ENCODE data around the gene P4HA1. TPM values are rescaled to one million over a fixed set of nuclear protein-coding genes. Genes with fewer than 3 reads are reported as not detected.
"Not testable (repeated sequence)": the region's sequence is repeated elsewhere in the genome, so short reads cannot be mapped to it uniquely, and the experiment has no call there.

P4HA1 gene
- total RNA-seq, 2 experiments from 2014 or later, result 15.3 to 15.9 TPM

- Mint-ChIP-seq H3K27ac (peak overlapping the region; percentile 58), H3K27me3 (ENCODE audit: low read depth) (no peaks in the 10 kb centered on the region), H3K36me3 (ENCODE audit: low read depth) (peaks cover 14% of the 10 kb centered on the region), H3K9me3 (no peaks in the 10 kb centered on the region), H3K4me3 (no peak overlapping the region), H3K4me1 (ENCODE audit: low read depth) (peaks cover 10% of the 10 kb centered on the region)
- DNase-seq, result no peak
- CTCF ChIA-PET, result interaction anchor here (0.6 to 1.2 kb wide), 3 partner anchors 19 to 184 kb away, joined by 3 to 6 read pairs (median 3); no protein-coding TSS in a partner anchor
- intact Hi-C loops (cut with micrococcal nuclease), result loop anchor here (1.0 kb wide), 1 partner anchor 697 kb away; no protein-coding TSS in a partner anchor
These were observed 35.7 kb downstream of the P4HA1 start for GRCh38 chr10:73060738-73061635.

DNA sequence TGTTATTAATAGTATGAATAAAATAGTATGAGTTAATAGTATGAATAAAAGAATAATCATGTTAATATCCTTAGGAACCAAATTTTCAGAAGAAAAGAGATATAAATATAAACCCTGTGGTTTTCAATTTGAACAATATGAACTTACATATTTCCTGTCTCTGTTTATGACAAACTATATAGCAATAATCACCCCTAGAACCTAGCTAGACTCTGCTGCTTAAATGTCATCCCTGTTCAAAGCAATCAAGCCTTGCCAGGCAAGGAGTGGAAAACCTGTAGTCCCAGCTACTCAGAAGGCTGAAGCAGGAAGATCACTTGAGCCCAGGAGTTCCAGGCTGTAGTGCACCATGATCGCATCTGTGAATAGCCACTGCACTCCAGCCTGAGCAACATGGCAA, 36.5 kb downstream of the P4HA1 start:
- peak overlapping the region; percentile 26 for H3K27ac Mint-ChIP-seq
- intact Hi-C loops (cut with micrococcal nuclease), result no loop called here
- H3K36me3 Mint-ChIP-seq (ENCODE audit: low read depth), result peaks cover 16% of the 10 kb centered on the region
- H3K9me3 Mint-ChIP-seq, result no peaks in the 10 kb centered on the region
- CTCF ChIA-PET, result no interaction called here
- DNase-seq, result no peak
- H3K4me3 Mint-ChIP-seq, result no peak overlapping the region
- no peaks in the 10 kb centered on the region for H3K27me3 Mint-ChIP-seq (ENCODE audit: low read depth)
- H3K4me1 Mint-ChIP-seq (ENCODE audit: low read depth), result peaks cover 10% of the 10 kb centered on the region

DNA sequence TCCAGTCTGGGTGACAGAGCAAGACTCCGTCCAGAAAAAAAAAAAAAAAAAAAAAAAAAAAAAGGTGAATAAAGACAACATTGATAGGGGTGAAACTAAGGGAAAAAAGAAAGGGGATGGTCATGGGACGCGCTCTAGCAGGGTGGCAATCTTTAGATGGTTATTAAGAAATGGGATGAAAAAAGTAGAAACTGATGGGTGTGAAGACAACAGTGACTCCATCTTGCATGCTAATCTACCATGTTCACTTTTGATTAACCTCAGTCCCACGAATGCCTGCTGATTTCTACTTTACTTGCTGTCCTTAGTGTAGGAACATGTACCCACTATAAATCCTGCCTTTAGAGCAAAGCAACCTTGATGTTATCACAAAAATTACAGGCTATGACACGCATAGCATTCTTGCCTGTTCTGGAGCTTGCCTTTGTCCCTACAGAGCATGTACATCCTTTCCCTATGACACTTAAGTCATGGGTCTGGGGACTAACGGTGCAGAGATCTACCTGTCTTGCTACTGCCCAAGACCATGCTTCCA, 38.5 kb downstream of the P4HA1 start:
- peaks cover 22% of the 10 kb centered on the region for H3K36me3 Mint-ChIP-seq (ENCODE audit: low read depth)
- CTCF ChIA-PET, result no interaction called here

DNA sequence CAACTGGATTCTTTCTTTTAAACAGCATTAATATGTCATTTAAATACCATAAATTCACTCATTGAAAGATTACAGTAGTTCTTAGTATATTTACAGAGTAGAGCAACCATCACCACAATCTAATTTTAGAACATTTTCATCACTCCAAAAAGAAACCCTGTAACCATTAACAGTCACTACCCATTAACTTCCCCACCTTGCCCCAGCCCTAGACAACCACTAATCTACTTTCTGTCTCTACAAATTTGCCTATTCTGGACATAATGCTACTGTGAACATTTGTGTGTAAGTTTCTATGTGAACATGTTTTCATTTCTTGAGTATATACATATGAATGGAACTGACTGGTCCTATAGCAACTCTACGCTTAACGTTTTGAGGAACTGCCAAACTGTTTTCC, 42.4 kb downstream of the P4HA1 start:
- no peaks in the 10 kb centered on the region for H3K27me3 Mint-ChIP-seq (ENCODE audit: low read depth)
- CTCF ChIA-PET, result no interaction called here
- peaks cover 28% of the 10 kb centered on the region for H3K36me3 Mint-ChIP-seq (ENCODE audit: low read depth)
- intact Hi-C loops (cut with micrococcal nuclease), result no loop called here
- no peaks in the 10 kb centered on the region for H3K4me1 Mint-ChIP-seq (ENCODE audit: low read depth)
- no peak overlapping the region for H3K4me3 Mint-ChIP-seq
- H3K27ac Mint-ChIP-seq, result no peak overlapping the region
- no peak for DNase-seq
- H3K9me3 Mint-ChIP-seq, result no peaks in the 10 kb centered on the region

More for the DNA sequence above, 38.5 kb downstream of the P4HA1 start:
- Mint-ChIP-seq H3K9me3 (no peaks in the 10 kb centered on the region), H3K4me1 (ENCODE audit: low read depth) (peaks cover 10% of the 10 kb centered on the region), H3K4me3 (no peak overlapping the region), H3K27me3 (ENCODE audit: low read depth) (no peaks in the 10 kb centered on the region), H3K27ac (no peak overlapping the region)
- intact Hi-C loops (cut with micrococcal nuclease), result no loop called here
- DNase-seq, result no peak

DNA sequence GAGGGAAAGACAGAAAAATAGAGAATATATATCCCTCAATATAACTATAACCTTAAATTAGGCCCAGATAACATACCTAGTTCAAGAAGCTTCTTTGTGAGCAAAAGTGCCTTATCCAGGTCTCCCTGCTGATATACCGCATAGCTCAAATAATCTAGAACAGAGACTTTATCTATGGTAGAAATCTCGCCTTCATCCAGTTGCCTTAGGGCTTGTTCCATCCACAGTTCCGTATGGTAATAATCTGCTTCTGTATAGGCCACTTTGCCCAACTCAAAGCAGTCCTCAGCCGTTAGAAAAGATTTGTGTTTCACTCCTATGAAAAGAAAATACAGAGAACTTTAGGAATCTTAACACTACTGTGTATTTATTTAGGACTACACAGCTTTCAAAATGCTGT, 43.4 kb downstream of the P4HA1 start:
- no peaks in the 10 kb centered on the region for H3K4me1 Mint-ChIP-seq (ENCODE audit: low read depth)
- CTCF ChIA-PET, result no interaction called here
- H3K4me3 Mint-ChIP-seq, result no peak overlapping the region
- no peaks in the 10 kb centered on the region for H3K27me3 Mint-ChIP-seq (ENCODE audit: low read depth)
- H3K27ac Mint-ChIP-seq, result no peak overlapping the region
- intact Hi-C loops (cut with micrococcal nuclease), result no loop called here
- no peaks in the 10 kb centered on the region for H3K9me3 Mint-ChIP-seq
- peaks cover 25% of the 10 kb centered on the region for H3K36me3 Mint-ChIP-seq (ENCODE audit: low read depth)
- no peak for DNase-seq

- Mint-ChIP-seq H3K9me3 (no peaks in the 10 kb centered on the region), H3K36me3 (ENCODE audit: low read depth) (peaks cover 14% of the 10 kb centered on the region), H3K27me3 (ENCODE audit: low read depth) (no peaks in the 10 kb centered on the region), H3K4me1 (ENCODE audit: low read depth) (peaks cover 1% of the 10 kb centered on the region), H3K4me3 (no peak overlapping the region), H3K27ac (no peak overlapping the region)
- no peak for DNase-seq
- intact Hi-C loops (cut with micrococcal nuclease), result no loop called here
- CTCF ChIA-PET, result interaction anchor here (0.6 kb wide), 1 partner anchor 952 kb away, joined by 3 read pairs; no protein-coding TSS in a partner anchor
These were observed 52.0 kb downstream of the P4HA1 start for GRCh38 chr10:73044378-73045285.

DNA sequence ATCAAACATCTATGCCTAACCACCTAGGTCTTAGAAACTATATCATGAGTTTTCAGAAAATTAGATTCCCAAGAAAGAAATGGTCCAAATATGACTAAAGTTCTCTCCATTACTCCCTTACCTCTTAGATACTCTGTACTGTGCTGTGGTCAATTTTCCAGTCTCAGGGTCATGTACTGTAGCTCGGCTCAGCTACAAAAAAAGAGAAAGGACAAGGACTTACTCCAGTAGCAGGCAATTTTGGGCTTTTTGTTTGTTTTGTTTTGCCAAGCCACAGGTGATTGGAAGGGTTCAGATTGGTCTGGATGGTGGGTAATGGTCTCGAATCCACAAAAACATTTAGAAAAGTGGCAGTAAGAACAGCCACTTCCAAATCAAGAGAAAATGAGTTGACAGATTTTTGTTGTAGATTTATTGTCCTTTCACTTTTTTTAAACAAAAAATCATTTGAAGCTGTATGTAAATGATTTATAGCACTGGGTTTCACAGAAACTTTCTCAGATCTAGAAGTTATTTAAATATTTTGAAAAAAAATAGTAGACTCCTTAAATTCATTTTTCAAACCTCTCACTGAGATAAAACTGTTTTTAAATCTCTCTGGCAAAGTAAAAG, 52.8 kb downstream of the P4HA1 start:
- CTCF ChIA-PET, result interaction anchor here (0.5 to 0.6 kb wide), 2 partner anchors 690 to 951 kb away, joined by 3 read pairs; no protein-coding TSS in a partner anchor

DNA sequence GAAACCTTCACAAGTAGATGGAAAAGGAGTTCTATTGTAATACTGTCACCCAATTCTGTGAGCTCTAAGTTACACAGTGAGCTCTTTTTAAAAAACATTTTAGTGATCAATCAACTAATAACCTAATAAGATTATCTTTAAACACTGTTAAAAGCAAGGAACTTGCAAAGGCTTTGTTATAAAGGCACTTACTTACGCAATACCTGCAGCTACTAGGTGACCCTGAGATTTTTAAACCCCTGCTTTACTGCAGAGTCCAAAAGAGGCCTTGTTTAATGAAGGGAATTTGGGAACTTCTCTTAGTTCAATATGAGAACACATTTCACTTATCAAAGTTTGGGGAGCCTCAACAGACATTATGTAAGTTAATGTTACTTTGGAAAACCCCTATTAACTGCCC, 53.3 kb downstream of the P4HA1 start:
- no peak overlapping the region for H3K4me3 Mint-ChIP-seq
- H3K36me3 Mint-ChIP-seq (ENCODE audit: low read depth), result peaks cover 12% of the 10 kb centered on the region
- peaks cover 1% of the 10 kb centered on the region for H3K4me1 Mint-ChIP-seq (ENCODE audit: low read depth)
- CTCF ChIA-PET, result no interaction called here
- H3K9me3 Mint-ChIP-seq, result no peaks in the 10 kb centered on the region
- no peak overlapping the region for H3K27ac Mint-ChIP-seq
- H3K27me3 Mint-ChIP-seq (ENCODE audit: low read depth), result no peaks in the 10 kb centered on the region
- intact Hi-C loops (cut with micrococcal nuclease), result no loop called here
- DNase-seq, result no peak

More for the DNA sequence above, 52.8 kb downstream of the P4HA1 start:
- Mint-ChIP-seq H3K27ac (no peak overlapping the region), H3K27me3 (ENCODE audit: low read depth) (no peaks in the 10 kb centered on the region), H3K4me3 (no peak overlapping the region), H3K9me3 (no peaks in the 10 kb centered on the region), H3K36me3 (ENCODE audit: low read depth) (peaks cover 13% of the 10 kb centered on the region), H3K4me1 (ENCODE audit: low read depth) (peaks cover 1% of the 10 kb centered on the region)
- intact Hi-C loops (cut with micrococcal nuclease), result no loop called here
- no peak for DNase-seq

DNA sequence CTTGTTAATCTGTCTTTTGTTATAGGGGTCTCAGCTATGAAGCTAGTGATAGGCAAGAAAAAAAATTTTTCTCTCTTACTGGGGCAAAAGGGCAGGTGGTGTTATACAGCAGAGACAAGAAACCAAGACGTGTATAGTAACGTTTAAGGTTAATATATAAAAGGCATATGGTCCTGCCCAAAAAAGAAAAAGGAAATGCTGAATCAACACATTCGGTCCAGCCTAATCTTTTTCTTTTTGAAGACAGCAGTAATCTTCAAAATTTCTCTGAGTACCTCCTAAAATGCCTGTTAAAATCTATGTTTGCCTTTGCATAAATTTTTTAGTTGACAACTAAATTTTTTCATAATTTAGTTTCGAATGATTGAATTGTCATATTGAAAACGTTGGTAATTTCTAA, 54.5 kb downstream of the P4HA1 start:
- no peak overlapping the region for H3K27ac Mint-ChIP-seq
- CTCF ChIA-PET, result no interaction called here
- peaks cover 1% of the 10 kb centered on the region for H3K4me1 Mint-ChIP-seq (ENCODE audit: low read depth)
- DNase-seq, result no peak
- peaks cover 10% of the 10 kb centered on the region for H3K36me3 Mint-ChIP-seq (ENCODE audit: low read depth)
- intact Hi-C loops (cut with micrococcal nuclease), result no loop called here
- H3K27me3 Mint-ChIP-seq (ENCODE audit: low read depth), result no peaks in the 10 kb centered on the region
- H3K4me3 Mint-ChIP-seq, result no peak overlapping the region
- no peaks in the 10 kb centered on the region for H3K9me3 Mint-ChIP-seq

- no peaks in the 10 kb centered on the region for H3K9me3 Mint-ChIP-seq
- intact Hi-C loops (cut with micrococcal nuclease), result no loop called here
- H3K27me3 Mint-ChIP-seq (ENCODE audit: low read depth), result no peaks in the 10 kb centered on the region
- no peaks in the 10 kb centered on the region for H3K4me1 Mint-ChIP-seq (ENCODE audit: low read depth)
- no peak overlapping the region for H3K27ac Mint-ChIP-seq
- CTCF ChIA-PET, result no interaction called here
- peaks cover 13% of the 10 kb centered on the region for H3K36me3 Mint-ChIP-seq (ENCODE audit: low read depth)
- no peak for DNase-seq
- no peak overlapping the region for H3K4me3 Mint-ChIP-seq
These were observed 57.0 kb downstream of the P4HA1 start for GRCh38 chr10:73039635-73040034.

DNA sequence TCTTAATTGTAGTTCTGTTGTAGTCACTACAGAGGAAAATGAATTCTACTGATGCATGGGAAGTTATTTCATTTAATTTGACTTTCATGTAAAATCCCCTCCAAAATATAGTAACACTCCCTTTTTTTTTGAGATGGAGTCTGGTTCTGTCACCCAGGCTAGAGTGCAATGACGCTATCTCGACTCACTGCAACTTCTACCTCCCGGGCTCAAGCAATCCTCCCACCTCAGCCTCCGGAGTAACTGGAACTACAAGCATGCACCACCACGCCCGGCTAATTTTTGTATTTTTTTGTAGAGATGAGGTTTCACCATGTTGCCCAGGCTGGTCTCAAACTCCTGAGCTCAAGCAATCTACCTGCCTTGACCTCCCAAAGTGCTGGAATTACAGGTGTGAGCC, 60.4 kb downstream of the P4HA1 start:
- H3K9me3 Mint-ChIP-seq; H3K4me1 Mint-ChIP-seq (ENCODE audit: low read depth); intact Hi-C loops (cut with micrococcal nuclease); H3K27ac Mint-ChIP-seq; H3K4me3 Mint-ChIP-seq; H3K27me3 Mint-ChIP-seq (ENCODE audit: low read depth); CTCF ChIA-PET; DNase-seq: not testable (repeated sequence)
- H3K36me3 Mint-ChIP-seq (ENCODE audit: low read depth), result peaks cover 12% of the 10 kb centered on the region

DNA sequence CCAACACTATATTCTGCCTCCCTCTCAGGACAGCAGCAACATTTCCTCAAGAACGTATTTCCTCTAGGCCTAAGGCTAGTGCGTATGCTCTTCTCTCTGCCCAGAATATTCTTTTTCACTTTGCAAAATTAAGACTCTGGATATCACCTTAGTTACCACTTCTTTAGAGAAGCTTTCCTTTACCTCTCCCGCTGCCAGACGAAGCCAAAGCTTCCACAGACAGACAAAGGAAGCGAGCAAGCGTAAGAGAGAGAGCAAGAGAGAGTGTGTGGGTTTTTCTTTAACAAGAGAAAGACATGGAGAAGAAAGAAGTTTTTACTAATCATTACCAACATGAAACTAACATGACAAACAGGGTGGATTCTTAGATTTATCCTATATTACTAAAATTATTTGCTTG, 64.1 kb downstream of the P4HA1 start:
- Mint-ChIP-seq H3K27me3 (ENCODE audit: low read depth) (no peaks in the 10 kb centered on the region), H3K36me3 (ENCODE audit: low read depth) (peaks cover 21% of the 10 kb centered on the region), H3K4me1 (ENCODE audit: low read depth) (no peaks in the 10 kb centered on the region), H3K27ac (no peak overlapping the region), H3K9me3 (no peaks in the 10 kb centered on the region), H3K4me3 (no peak overlapping the region)
- intact Hi-C loops (cut with micrococcal nuclease), result no loop called here
- no peak for DNase-seq
- CTCF ChIA-PET, result no interaction called here
